GM08714 (cell line): ENCODE results near the gene NXF3.
"Not testable (repeated sequence)": the region's sequence is repeated elsewhere in the genome, so short reads cannot be mapped to it uniquely, and the experiment has no call there.

Source experiments
- H3K4me3 ChIP-seq: fragments of 200-500 bp; sonication (Bioruptor generic); 2 replicates; pipeline ENCODE4 v1.5.1; 2014; ENCODE audit warnings: mild to moderate bottlenecking, low read length, inconsistent platforms
- ZNF274 ChIP-seq: IDR thresholded peaks from 2 replicates; pipeline ENCODE4 v1.6.1; 2012; ENCODE audit warnings: mild to moderate bottlenecking, low read depth, low read length

NXF3 gene

DNA sequence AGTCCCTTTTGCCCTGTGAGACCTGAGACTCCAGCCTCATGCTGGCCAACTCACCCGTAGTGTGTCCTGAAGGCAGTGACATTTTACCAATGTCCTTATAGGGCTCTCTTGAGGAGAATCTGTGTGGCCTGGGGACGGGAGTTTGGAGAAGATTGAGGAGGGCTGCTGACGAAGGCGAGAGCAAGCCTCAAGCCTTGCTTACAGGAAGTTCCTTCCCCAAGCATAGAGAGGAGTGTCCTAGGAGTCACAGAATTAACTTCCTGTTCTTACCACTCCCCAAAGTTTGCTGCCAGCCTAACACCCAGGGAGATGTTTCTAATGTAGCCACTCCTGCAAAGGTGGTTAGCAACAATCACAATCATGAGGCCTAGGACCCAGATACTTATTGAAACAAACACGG is at the start of gene NXF3:
NXF3 (minus strand) TSS at position 202 of the 400 bp plus-strand sequence; CDS start at position 82, 120 bp downstream.
- TF ChIP-seq ZNF274, result no peak
- H3K4me3 ChIP-seq, result no peak within 1 kb of the TSS

GRCh38 chrX:103136528-103136927 is 43.6 kb upstream of the NXF3 start:
- H3K4me3 ChIP-seq, result not testable (repeated sequence)

DNA sequence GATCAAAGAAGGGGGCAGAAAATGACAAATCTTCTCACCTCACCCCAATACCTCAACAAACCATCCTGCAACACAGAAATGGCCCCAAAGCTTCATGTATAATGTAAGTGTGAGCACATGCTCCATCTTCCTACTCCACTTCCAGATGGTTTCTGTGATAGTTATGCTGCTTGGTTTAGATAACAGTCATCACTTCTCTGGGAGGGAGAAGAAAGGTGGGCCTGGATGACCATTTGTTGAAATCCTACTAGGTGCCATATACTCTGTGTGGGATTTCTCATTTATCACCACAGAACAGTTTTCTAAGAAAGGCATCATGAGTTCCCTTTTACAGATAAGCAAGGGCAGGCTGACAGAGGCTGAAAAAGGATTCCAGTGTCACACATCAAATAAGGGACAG is 31.3 kb upstream of the NXF3 start:
- no peak for TF ChIP-seq ZNF274
- H3K4me3 ChIP-seq, result no peak overlapping the region

- no peak for TF ChIP-seq ZNF274
These were observed 27.8 kb upstream of the NXF3 start for GRCh38 chrX:103120748-103121147.

GRCh38 chrX:103116970-103117369 is 24.0 kb upstream of the NXF3 start:
- not testable (repeated sequence) for H3K4me3 ChIP-seq

More at GRCh38 chrX:103120748-103121147, 27.8 kb upstream of the NXF3 start:
- no peak overlapping the region for H3K4me3 ChIP-seq

- H3K4me3 ChIP-seq, result not testable (repeated sequence)
These were observed 16.6 kb upstream of the NXF3 start for GRCh38 chrX:103109497-103109896.

- no peak for TF ChIP-seq ZNF274
- no peak overlapping the region for H3K4me3 ChIP-seq
These were observed 14.9 kb upstream of the NXF3 start for GRCh38 chrX:103107836-103108235.

- H3K4me3 ChIP-seq, result not testable (repeated sequence)
These were observed 14.3 kb upstream of the NXF3 start for GRCh38 chrX:103107227-103107737.

- H3K4me3 ChIP-seq, result not testable (repeated sequence)
These were observed 11.4 kb upstream of the NXF3 start for GRCh38 chrX:103104370-103104769.

DNA sequence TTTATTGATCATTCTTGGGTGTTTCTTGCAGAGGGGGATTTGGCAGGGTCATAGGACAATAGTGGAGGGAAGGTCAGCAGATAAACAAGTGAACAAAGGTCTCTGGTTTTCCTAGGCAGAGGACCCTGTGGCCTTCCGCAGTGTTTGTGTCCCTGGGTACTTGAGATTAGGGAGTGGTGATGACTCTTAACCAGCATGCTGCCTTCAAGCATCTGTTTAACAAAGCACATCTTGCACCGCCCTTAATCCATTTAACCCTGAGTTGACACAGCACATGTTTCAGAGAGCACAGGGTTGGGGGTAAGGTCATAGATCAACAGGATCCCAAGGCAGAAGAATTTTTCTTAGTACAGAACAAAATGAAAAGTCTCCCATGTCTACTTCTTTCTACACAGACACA is 10.9 kb upstream of the NXF3 start:
- not testable (repeated sequence) for H3K4me3 ChIP-seq

DNA sequence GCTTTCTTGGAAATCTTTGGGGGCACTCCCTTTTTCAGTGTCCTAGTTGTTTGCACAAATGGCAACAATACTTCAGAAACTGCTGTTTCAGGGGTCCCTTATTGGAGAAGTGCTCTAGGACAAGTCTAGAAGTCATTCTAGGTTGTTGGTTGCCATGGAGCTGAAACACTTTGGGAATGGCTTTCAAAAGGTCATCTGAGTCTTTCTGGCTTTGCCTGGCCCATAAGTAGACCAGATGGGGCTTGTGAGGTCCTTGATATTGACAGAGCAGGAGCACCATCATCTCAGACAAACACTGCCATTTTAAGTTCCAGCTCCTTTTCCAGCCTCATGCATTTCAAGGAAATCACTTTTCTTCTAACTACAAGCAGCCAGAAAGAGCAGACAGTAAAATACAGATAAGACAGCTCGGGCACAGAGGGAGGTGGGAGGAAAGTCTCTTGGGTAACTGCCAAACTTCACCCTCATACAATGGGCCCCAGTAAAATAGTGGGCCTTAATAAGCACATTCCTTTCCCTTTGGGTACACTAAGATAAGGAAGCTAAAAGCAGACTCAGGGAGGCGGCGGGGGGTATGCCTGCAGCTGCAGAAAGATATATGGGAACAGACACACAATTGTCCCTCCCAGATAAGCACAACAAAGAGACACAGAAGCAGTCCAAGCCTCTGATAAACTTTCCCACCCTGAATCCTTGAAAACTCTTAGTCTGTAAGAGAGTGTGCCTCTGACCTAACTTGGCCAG is 8.5 kb upstream of the NXF3 start:
- no peak for TF ChIP-seq ZNF274

GRCh38 chrX:103100484-103100883 is 7.5 kb upstream of the NXF3 start:
- no peak overlapping the region for H3K4me3 ChIP-seq
- no peak for TF ChIP-seq ZNF274

More for the DNA sequence above, 8.5 kb upstream of the NXF3 start:
- H3K4me3 ChIP-seq, result no peak overlapping the region

- no peak for TF ChIP-seq ZNF274
- H3K4me3 ChIP-seq, result no peak overlapping the region
These were observed 6.7 kb upstream of the NXF3 start for GRCh38 chrX:103099691-103100090.

- H3K4me3 ChIP-seq, result no peak overlapping the region
- no peak for TF ChIP-seq ZNF274
These were observed 5.5 kb upstream of the NXF3 start for GRCh38 chrX:103098488-103098887.

DNA sequence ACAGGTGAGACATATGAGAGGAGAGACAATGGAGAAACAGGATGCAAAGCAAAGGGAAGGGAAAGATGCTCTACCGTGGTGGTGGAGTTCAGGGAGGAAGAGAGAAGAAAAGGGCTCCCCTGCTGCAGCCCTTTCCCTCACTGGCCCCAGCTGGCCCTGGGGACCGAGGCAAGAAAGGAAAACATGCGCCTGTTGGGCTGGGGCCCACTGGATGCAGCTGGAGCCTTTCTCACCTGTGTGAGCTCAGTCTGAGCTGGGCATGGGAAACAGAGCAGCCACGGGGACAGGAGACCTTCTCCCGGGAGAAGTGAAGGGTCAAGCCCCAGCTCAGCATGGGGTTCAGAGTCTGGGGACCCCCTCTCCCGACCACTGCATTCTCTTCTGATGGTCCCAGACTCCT is 11.9 kb downstream of the NXF3 start:
- no peak for TF ChIP-seq ZNF274
- H3K4me3 ChIP-seq, result no peak overlapping the region

GRCh38 chrX:103073467-103073866 is 19.5 kb downstream of the NXF3 start:
- H3K4me3 ChIP-seq, result no peak overlapping the region
- TF ChIP-seq ZNF274, result no peak

DNA sequence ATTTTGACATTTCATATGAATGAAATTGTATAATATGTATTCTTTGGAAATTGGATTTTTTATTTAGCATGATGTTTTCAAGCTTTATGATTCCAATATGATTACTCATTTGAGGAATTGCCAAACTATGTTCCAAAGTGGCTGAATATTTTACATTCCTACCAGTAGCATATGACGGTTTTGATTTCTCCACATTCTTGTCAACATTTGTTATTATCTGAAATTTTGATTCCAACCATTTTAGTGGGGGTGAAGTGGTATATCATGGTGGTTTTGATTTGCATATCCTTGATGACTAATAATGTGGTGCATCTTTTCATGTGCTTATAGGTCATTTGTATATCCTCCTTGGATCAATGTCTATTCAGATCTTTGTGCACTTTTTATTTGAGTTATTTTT is 26.3 kb downstream of the NXF3 start:
- TF ChIP-seq ZNF274, result no peak
- no peak overlapping the region for H3K4me3 ChIP-seq
